Fibroblast of mammary gland (primary cell): Measurements from ENCODE around the gene CEP128.

Experiments
- DNase-seq: peaks from one replicate; pipeline ENCODE4 v3.0.0-alpha.2; 2010; ENCODE audit warnings: low read depth
- H3K4me3 ChIP-seq: 2 replicates; pipeline ENCODE4 v1.5.1; 2011; ENCODE audit warnings: low read depth, mild to moderate bottlenecking, low read length, moderate library complexity; ENCODE audit not compliant: control insufficient read depth
- TF ChIP-seq, protein P1 (sequence below): conservative IDR thresholded peaks from 2 replicates; pipeline ENCODE4 v1.5.1; 2011; ENCODE audit warnings: low read depth, low read length, inconsistent platforms; ENCODE audit not compliant: control insufficient read depth, insufficient read depth

CEP128 gene

GRCh38 chr14:80845856-80846255 lies 95.7 kb downstream of the CEP128 start:
- TF ChIP-seq, protein P1, sequence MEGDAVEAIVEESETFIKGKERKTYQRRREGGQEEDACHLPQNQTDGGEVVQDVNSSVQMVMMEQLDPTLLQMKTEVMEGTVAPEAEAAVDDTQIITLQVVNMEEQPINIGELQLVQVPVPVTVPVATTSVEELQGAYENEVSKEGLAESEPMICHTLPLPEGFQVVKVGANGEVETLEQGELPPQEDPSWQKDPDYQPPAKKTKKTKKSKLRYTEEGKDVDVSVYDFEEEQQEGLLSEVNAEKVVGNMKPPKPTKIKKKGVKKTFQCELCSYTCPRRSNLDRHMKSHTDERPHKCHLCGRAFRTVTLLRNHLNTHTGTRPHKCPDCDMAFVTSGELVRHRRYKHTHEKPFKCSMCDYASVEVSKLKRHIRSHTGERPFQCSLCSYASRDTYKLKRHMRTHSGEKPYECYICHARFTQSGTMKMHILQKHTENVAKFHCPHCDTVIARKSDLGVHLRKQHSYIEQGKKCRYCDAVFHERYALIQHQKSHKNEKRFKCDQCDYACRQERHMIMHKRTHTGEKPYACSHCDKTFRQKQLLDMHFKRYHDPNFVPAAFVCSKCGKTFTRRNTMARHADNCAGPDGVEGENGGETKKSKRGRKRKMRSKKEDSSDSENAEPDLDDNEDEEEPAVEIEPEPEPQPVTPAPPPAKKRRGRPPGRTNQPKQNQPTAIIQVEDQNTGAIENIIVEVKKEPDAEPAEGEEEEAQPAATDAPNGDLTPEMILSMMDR, result no peak
- DNase-seq, result no peak

GRCh38 chr14:80844872-80845271 lies 96.7 kb downstream of the CEP128 start:
- DNase-seq, result no peak
- TF ChIP-seq, protein P1, result no peak
- H3K4me3 ChIP-seq, result no peak overlapping the region

More at GRCh38 chr14:80845856-80846255, 95.7 kb downstream of the CEP128 start:
- no peak overlapping the region for H3K4me3 ChIP-seq

DNA sequence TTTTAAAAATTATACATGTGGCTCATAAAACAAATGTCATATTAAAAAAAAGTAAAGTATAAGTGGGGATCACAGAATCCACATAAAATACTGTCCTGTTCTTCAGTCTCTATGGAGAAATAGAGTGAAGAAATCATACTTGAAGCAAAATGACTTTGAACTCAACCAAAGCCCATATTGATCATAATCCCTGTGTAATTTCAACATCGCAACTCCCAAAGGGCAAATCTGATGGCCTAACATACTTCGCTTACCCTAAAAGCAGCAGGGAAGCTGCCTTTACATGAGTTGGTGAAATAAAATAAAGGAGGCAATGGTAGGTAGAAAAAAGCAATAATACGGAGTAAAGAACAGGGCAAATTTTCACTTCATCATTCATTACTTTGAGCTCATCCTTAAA lies 101.8 kb downstream of the CEP128 start:
- no peak for DNase-seq
- H3K4me3 ChIP-seq, result no peak overlapping the region
- TF ChIP-seq, protein P1, result no peak

DNA sequence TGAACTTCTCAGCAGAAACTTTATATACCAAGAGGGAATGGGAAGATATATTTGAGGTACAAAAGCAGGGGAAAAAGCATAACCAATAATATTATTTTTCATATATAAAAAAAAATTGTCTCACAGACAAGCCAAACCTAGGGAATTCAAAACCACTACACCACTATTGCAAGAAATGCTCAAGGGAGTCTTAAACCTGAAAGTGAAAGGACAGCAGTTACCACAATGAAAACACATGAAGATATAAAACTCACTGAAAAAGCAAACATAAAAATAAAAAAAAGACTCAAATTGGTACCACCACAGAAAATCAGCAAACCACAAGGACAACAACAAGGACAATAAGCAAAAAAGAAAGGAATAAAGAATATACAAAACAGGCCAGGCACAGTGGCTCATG lies 131.9 kb downstream of the CEP128 start:
- TF ChIP-seq, protein P1, result no peak
- no peak for DNase-seq

DNA sequence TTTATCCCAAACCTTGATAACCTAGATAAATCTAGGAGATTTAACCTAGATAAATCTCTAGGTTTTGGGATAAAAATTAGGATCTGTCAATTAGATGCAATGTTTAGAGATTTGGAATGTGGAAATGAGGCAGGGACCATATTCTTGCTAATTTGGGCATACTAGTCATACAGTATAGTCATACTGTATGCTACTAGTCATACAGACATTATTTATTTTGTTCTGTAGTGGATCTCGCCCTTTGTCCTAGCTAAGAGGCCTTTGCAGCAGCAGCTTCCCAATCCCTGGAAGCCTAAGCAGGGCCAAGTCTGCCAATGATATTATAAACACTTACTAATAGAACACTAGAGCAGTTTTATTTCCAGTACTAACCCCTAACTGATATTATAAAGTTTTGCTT lies 136.4 kb downstream of the CEP128 start:
- no peak overlapping the region for H3K4me3 ChIP-seq
- TF ChIP-seq, protein P1, result no peak
- DNase-seq, result peak; percentile 50

More for the DNA sequence above, 131.9 kb downstream of the CEP128 start:
- no peak overlapping the region for H3K4me3 ChIP-seq

- H3K4me3 ChIP-seq, result no peak overlapping the region
- DNase-seq, result no peak
- TF ChIP-seq, protein P1, result no peak
Observed at GRCh38 chr14:80798878-80799277, 142.7 kb downstream of the CEP128 start.

- no peak overlapping the region for H3K4me3 ChIP-seq
- TF ChIP-seq, protein P1, result no peak
- DNase-seq, result no peak
Observed at GRCh38 chr14:80798211-80798610, 143.3 kb downstream of the CEP128 start.
